HPDE6-E6E7 (cell line): ENCODE data around the gene CD2BP2.
A peak's percentile ranks its signal among the peaks of the same experiment; 100 is the strongest.
"Not testable (repeated sequence)": the region's sequence is repeated elsewhere in the genome, so short reads cannot be mapped to it uniquely, and the experiment has no call there.

Source experiments
- DNase-seq: peaks from one replicate; pipeline ENCODE4 v3.0.0; 2011; ENCODE audit warnings: missing footprints; ENCODE audit errors: extremely low spot score

CD2BP2 gene

GRCh38 chr16:30355144-30355953, at the start of gene CD2BP2:
Gene CD2BP2 (minus strand): TSS chr16:30355308. CDS start chr16:30354681, 627 bp downstream.
- peak; percentile 98 for DNase-seq

- DNase-seq: no peak
Measured at GRCh38 chr16:30401768-30402425, 46.8 kb upstream of the CD2BP2 start.

GRCh38 chr16:30399435-30400186, 44.5 kb upstream of the CD2BP2 start:
- no peak for DNase-seq

- no peak for DNase-seq
Measured at GRCh38 chr16:30398661-30399434, 43.7 kb upstream of the CD2BP2 start.

- DNase-seq: no peak
Measured at GRCh38 chr16:30397776-30398660, 42.9 kb upstream of the CD2BP2 start.

- DNase-seq: no peak
Measured at GRCh38 chr16:30397056-30397455, 41.9 kb upstream of the CD2BP2 start.

GRCh38 chr16:30396627-30397026, 41.5 kb upstream of the CD2BP2 start:
- DNase-seq: not testable (repeated sequence)

GRCh38 chr16:30395992-30396585, 41.0 kb upstream of the CD2BP2 start:
- no peak for DNase-seq

- no peak for DNase-seq
Measured at GRCh38 chr16:30395155-30395991, 40.3 kb upstream of the CD2BP2 start, which contains the start of gene ZNF48. Gene ZNF48 (plus strand): TSS chr16:30395420. CDS start chr16:30395795, 375 bp downstream.

- no peak for DNase-seq
Measured at GRCh38 chr16:30394592-30395154, 39.6 kb upstream of the CD2BP2 start.

GRCh38 chr16:30383521-30383920, 28.4 kb upstream of the CD2BP2 start:
- DNase-seq: no peak

GRCh38 chr16:30382111-30382881, 27.2 kb upstream of the CD2BP2 start, which contains the start of gene SEPTIN1:
Gene SEPTIN1 (minus strand): TSS chr16:30382561. CDS start chr16:30382542, 19 bp downstream.
- no peak for DNase-seq

- DNase-seq: no peak
Measured at GRCh38 chr16:30381291-30382041, 26.4 kb upstream of the CD2BP2 start.

GRCh38 chr16:30380803-30381208, 25.7 kb upstream of the CD2BP2 start:
- no peak for DNase-seq

GRCh38 chr16:30380072-30380802, 25.1 kb upstream of the CD2BP2 start:
- DNase-seq: no peak

GRCh38 chr16:30379158-30379783, 24.2 kb upstream of the CD2BP2 start:
- no peak for DNase-seq
